SKM-1 treated with dmso at 0.1 percent for 144 hours (cell line): Measurements from ENCODE around the gene POGZ.

Source experiments
- DNase-seq: peaks from one replicate; lab custom pipeline; 2025; ENCODE audit not compliant: unreplicated experiment; lab: John Stamatoyannopoulos, UW

POGZ gene

GRCh38 chr1:151459331-151460046 lies at the start of gene POGZ:
TSS of gene POGZ (minus strand) at chr1:151459494. CDS start at chr1:151442204, 17,290 bp downstream.
- DNase-seq: peak; percentile 94

GRCh38 chr1:151508833-151509232 lies 49.5 kb upstream of the POGZ start:
- no peak for DNase-seq

GRCh38 chr1:151504759-151505158 lies 45.5 kb upstream of the POGZ start:
- no peak for DNase-seq

GRCh38 chr1:151504252-151504651 lies 45.0 kb upstream of the POGZ start:
- DNase-seq: no peak

- DNase-seq: no peak
These were observed 43.8 kb upstream of the POGZ start for GRCh38 chr1:151502859-151503780.

GRCh38 chr1:151502035-151502700 lies 42.9 kb upstream of the POGZ start:
- DNase-seq: no peak

GRCh38 chr1:151501474-151501873 lies 42.2 kb upstream of the POGZ start:
- no peak for DNase-seq

- DNase-seq: no peak
These were observed 40.6 kb upstream of the POGZ start for GRCh38 chr1:151499930-151500329.

- DNase-seq: no peak
These were observed 40.1 kb upstream of the POGZ start for GRCh38 chr1:151499365-151499764.

- DNase-seq: no peak
These were observed 36.0 kb upstream of the POGZ start for GRCh38 chr1:151495316-151495715.

- DNase-seq: no peak
These were observed 35.5 kb upstream of the POGZ start for GRCh38 chr1:151494741-151495281.

- DNase-seq: no peak
These were observed 33.7 kb upstream of the POGZ start for GRCh38 chr1:151493042-151493441.

GRCh38 chr1:151492120-151492519 lies 32.8 kb upstream of the POGZ start:
- no peak for DNase-seq

GRCh38 chr1:151491641-151492040 lies 32.3 kb upstream of the POGZ start:
- no peak for DNase-seq

- no peak for DNase-seq
These were observed 27.3 kb upstream of the POGZ start for GRCh38 chr1:151486557-151486956.

GRCh38 chr1:151485685-151486255 lies 26.5 kb upstream of the POGZ start:
- no peak for DNase-seq

- no peak for DNase-seq
These were observed 22.7 kb upstream of the POGZ start for GRCh38 chr1:151482017-151482416.

GRCh38 chr1:151479462-151479861 lies 20.2 kb upstream of the POGZ start:
- no peak for DNase-seq

GRCh38 chr1:151478923-151479322 lies 19.6 kb upstream of the POGZ start:
- DNase-seq: no peak

- DNase-seq: no peak
These were observed 19.0 kb upstream of the POGZ start for GRCh38 chr1:151478140-151478812.
